Muscle layer of duodenum (tissue), 2 donors: ENCODE data around the gene PCDHGB7.

Source experiments
- H3K27ac ChIP-seq: one replicate; pipeline ENCODE4 v1.7.0; 2013; ENCODE audit warnings: mild to moderate bottlenecking, low read length
- H3K27me3 ChIP-seq: one replicate; pipeline ENCODE4 v1.7.0; 2013; ENCODE audit warnings: low read depth, mild to moderate bottlenecking, control low read depth, low read length
- H3K36me3 ChIP-seq, 2 donors: one replicate each; pipeline ENCODE4 v1.7.0; 2013; ENCODE audit warnings: low read length in 2 of 2, control low read depth in 1 of 2, mild to moderate bottlenecking in 1 of 2; ENCODE audit not compliant: insufficient read depth in 2 of 2, control insufficient read depth in 1 of 2
- H3K4me1 ChIP-seq, 2 donors: one replicate each; pipeline ENCODE4 v1.7.0; 2013; ENCODE audit warnings: low read length in 2 of 2, mild to moderate bottlenecking in 2 of 2, control low read depth in 1 of 2, moderate library complexity in 1 of 2; ENCODE audit not compliant: insufficient read depth in 2 of 2, control insufficient read depth in 1 of 2
- H3K4me3 ChIP-seq, 2 donors: one replicate each; pipeline ENCODE4 v1.7.0; 2013; ENCODE audit warnings: low read length in 2 of 2, low read depth in 1 of 2, mild to moderate bottlenecking in 1 of 2
- H3K9me3 ChIP-seq, 2 donors: one replicate each; pipeline ENCODE4 v1.7.0; 2013; ENCODE audit warnings: low read length in 2 of 2, control low read depth in 1 of 2, mild to moderate bottlenecking in 1 of 2; ENCODE audit not compliant: control insufficient read depth in 1 of 2
- donor health status: healthy.

PCDHGB7 gene

DNA sequence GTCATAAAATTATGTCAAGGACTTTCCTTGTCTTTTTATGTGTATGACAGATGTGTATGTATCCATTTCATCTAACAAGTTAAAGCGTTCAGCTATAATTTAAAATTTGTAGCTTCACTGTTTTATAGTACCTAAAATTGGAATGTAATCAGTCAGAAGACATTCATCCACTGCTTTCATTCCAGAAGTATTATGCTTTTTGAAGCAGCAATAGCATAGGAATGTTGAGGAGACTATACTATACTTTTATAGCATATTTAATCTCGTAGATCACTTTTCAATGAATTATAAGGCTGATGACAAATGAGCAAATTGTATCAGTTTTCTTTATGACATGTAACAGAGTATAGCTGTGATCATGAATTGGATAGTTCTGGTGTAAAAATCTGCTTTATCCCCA, 19.7 kb downstream of the PCDHGB7 start:
- peaks cover 0 to 7% of the 10 kb centered on the region in 2 donors for H3K36me3 ChIP-seq
- H3K27ac ChIP-seq: no peak overlapping the region
- no peaks in the 10 kb centered on the region for H3K4me1 ChIP-seq
- no peaks in the 10 kb centered on the region for H3K27me3 ChIP-seq
- peaks cover 28 to 64% of the 10 kb centered on the region in 2 donors for H3K9me3 ChIP-seq
- H3K4me3 ChIP-seq: peak overlapping the region in 1 of 2 donors; percentile 32

DNA sequence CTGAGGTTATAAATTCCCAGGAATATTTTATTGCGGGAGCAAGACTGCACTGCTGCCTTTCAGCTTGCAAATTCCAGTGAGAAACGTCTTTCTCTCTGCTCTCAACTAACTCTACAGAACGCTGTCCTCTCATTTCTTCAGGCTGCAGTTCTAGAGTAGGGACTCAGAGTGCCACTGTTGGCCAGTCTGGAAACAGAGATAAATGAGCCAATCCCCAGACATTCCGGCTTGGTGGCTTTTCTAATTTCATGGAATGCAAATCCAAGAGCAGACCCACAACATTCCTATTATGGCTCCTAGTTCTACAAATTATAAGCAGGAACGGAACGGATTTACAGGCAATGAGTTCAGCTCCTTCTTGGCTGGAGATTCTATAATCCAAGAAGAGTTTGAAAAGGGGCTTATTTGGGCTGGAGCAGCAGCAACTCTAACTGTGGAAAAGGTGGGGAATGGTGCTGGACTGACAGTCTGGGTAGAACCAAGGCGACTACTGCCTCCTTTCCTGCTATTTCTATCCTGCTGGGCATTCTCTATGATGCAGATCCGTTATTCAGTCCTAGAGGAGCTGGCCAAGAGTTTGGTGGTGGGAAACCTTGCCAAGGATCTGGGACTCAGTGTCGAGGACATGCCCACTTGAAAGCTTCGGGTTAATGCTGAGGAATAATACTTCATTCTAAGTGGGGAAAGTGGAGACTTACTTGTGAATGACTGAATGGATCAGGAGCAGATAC, 22.1 kb downstream of the PCDHGB7 start:
- peaks cover 31 to 53% of the 10 kb centered on the region in 2 donors for H3K9me3 ChIP-seq
- no peaks in the 10 kb centered on the region for H3K4me1 ChIP-seq
- no peak overlapping the region for H3K27ac ChIP-seq
- H3K4me3 ChIP-seq: peak overlapping the region in 1 of 2 donors; percentile 43
- no peaks in the 10 kb centered on the region for H3K27me3 ChIP-seq
- H3K36me3 ChIP-seq: peaks cover 0 to 3% of the 10 kb centered on the region in 2 donors

DNA sequence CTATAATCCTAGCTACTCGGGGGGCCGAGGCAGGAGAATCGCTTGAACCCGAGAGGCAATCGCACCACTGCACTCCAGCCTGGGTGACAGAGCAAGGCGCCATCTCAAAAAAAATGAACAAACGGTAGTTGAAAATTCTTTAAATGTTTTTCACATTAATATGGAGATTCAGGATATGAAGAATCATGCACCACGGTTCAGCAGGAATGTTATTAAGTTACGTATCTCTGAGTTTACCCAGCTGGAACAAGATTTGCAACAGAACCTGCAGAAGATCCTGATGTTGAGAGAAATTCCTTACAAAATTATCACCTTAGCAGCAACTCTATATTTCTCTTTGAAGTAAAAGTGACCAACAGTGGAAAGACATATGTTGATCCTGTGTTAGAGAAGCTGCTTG, 22.9 kb downstream of the PCDHGB7 start:
- peaks cover 28 to 56% of the 10 kb centered on the region in 2 donors for H3K9me3 ChIP-seq
- no peak overlapping the region for H3K27ac ChIP-seq
- H3K4me1 ChIP-seq: no peaks in the 10 kb centered on the region
- H3K36me3 ChIP-seq: peaks cover 0 to 3% of the 10 kb centered on the region in 2 donors
- no peaks in the 10 kb centered on the region for H3K27me3 ChIP-seq
- H3K4me3 ChIP-seq: peak overlapping the region in 1 of 2 donors; percentile 39

DNA sequence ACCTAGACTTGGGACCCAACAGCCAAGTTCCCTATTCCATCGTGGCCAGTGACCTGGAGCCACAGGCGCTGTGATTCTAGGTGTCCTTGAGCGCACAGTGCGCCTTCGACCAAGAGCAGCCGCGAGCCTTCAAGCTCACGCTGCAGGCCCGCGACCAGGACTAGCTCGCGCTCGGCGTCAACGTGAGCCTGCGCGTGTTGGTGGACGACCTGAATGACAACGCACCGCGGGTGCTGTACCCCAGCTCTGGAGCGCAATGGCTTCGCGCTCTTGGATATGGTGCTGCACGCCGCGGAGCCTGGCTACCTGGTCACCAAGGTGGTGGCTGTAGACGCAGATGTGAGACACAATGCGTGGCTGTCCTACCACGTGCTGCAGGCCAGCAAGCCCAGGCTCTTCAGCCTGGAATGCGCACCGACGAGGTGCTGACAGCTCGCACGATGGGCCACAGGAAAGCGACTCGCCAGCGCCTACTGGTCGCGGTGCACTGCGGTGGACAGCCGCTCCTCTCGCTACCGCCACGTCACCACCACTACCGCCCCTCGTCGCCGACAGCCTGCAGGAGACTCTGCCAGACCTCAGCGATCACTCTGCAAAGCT, 24.2 kb downstream of the PCDHGB7 start:
- Histone ChIP-seq H3K9me3 (peaks cover 16 to 53% of the 10 kb centered on the region in 2 donors), H3K4me3 (peak overlapping the region in 1 of 2 donors; percentile 39), H3K4me1 (no peaks in the 10 kb centered on the region), H3K27me3 (no peaks in the 10 kb centered on the region), H3K27ac (no peak overlapping the region), H3K36me3 (peaks cover 0 to 3% of the 10 kb centered on the region in 2 donors)

DNA sequence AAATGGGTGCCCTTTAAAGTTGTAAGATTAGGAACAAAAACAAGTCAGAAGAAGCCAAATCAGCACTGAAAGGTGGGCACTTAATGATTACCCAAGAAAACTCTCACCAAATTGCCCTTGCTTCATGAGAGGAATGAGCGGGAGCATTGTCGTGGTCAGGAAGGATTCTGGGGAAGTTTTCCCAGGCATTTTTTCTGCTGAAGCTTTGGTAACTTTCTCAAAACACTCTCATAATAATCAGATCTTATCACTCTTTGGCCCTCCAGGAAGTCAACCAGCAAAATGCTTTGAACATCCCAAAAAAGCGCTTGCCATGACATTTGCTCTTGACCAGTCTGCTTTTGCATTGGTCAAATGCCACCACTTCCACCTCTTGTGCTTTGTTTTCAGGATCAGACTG, 47.9 kb downstream of the PCDHGB7 start:
- Histone ChIP-seq H3K4me3 (no peak overlapping the region), H3K9me3 (no peaks in the 10 kb centered on the region), H3K27ac (no peak overlapping the region), H3K27me3 (no peaks in the 10 kb centered on the region), H3K36me3 (no peaks in the 10 kb centered on the region), H3K4me1 (no peaks in the 10 kb centered on the region)
